ENCODE measurements around the gene COQ5.
A peak's percentile ranks its signal among the peaks of the same experiment; 100 is the strongest.

The COQ5 gene

GRCh38 chr12:120496413-120497340, 32.3 kb downstream of the COQ5 start:
- peak; percentile 36 for DNase-seq (ENCODE audit: extremely low spot score)
- POLR2A ChIA-PET, result interaction anchor here (0.6 to 2.4 kb wide), 13 partner anchors 8 to 296 kb away, joined by 3 to 39 read pairs (median 4); partner anchors contain the start of genes COQ5, COX6A1, POP5 and RPLP0

GRCh38 chr12:120495731-120496412, 33.1 kb downstream of the COQ5 start, which contains the start of gene DYNLL1:
TSS of gene DYNLL1 (plus strand) at chr12:120496113. CDS start at chr12:120496422, 309 bp downstream.
- peak; percentile 99 for DNase-seq (ENCODE audit: extremely low spot score)
- CTCF ChIA-PET, result interaction anchor here (1.0 kb wide), 1 partner anchor 38 kb away, joined by 3 read pairs; no protein-coding TSS in a partner anchor
- TF ChIP-seq SUZ12 (IDR thresholded peaks at IDR 0.05), result no peak
- TF ChIP-seq BHLHE40 (IDR thresholded peaks at IDR 0.05; ENCODE audit: borderline replicate concordance), result no peak
- no peak for TF ChIP-seq FOXM1 (IDR thresholded peaks at IDR 0.05; ENCODE audit: borderline replicate concordance)
- TF ChIP-seq ARNT (IDR thresholded peaks at IDR 0.05), result 0 out of 2 replicates have a peak, but pooled peaks have one; percentile 42
- TF ChIP-seq ZNF384 (IDR thresholded peaks at IDR 0.05), result no peak
- TF ChIP-seq ELF4 (IDR thresholded peaks at IDR 0.05), result peak; percentile 48; the same call in 1 of the 2 replicates
- POLR2A ChIA-PET, result interaction anchor here (0.6 to 2.4 kb wide), 9 partner anchors 8 to 85 kb away, joined by 3 to 39 read pairs (median 5); partner anchors contain the start of genes COQ5, POP5 and SRSF9

More at GRCh38 chr12:120496413-120497340, 32.3 kb downstream of the COQ5 start:
- CTCF ChIA-PET, result interaction anchor here (1.0 kb wide), 1 partner anchor 39 kb away, joined by 3 read pairs; no protein-coding TSS in a partner anchor
- TF ChIP-seq SUZ12 (IDR thresholded peaks at IDR 0.05), result no peak
- no peak for TF ChIP-seq SP1 (IDR thresholded peaks at IDR 0.05)
- no peak for TF ChIP-seq PKNOX1 (IDR thresholded peaks at IDR 0.05)
- no peak for TF ChIP-seq HDGF (IDR thresholded peaks at IDR 0.05; ENCODE audit: borderline replicate concordance)
- peak; percentile 90 for TF ChIP-seq ZNF384 (IDR thresholded peaks at IDR 0.05)
- no peak for TF ChIP-seq BHLHE40 (IDR thresholded peaks at IDR 0.05; ENCODE audit: borderline replicate concordance)
- TF ChIP-seq TARDBP (IDR thresholded peaks at IDR 0.05), result no peak
- TF ChIP-seq FOXK2 (IDR thresholded peaks at IDR 0.05), result no peak
- no peak for TF ChIP-seq FOXM1 (IDR thresholded peaks at IDR 0.05; ENCODE audit: borderline replicate concordance)

GRCh38 chr12:120495186-120495730, 33.7 kb downstream of the COQ5 start:
- no peak for DNase-seq (ENCODE audit: extremely low spot score)
- ChIA-PET CTCF (no interaction called here), POLR2A (interaction anchor here (0.6 to 2.4 kb wide), 6 partner anchors 8 to 52 kb away, joined by 3 to 39 read pairs (median 6); partner anchors contain the start of genes COQ5 and SRSF9)
- TF ChIP-seq ELF4 (IDR thresholded peaks at IDR 0.05) (no peak), SUZ12 (IDR thresholded peaks at IDR 0.05) (no peak), LEF1 (IDR thresholded peaks at IDR 0.05; ENCODE audit: borderline replicate concordance) (no peak), TARDBP (IDR thresholded peaks at IDR 0.05) (no peak), FOXM1 (IDR thresholded peaks at IDR 0.05; ENCODE audit: borderline replicate concordance) (no peak), NFRKB (IDR thresholded peaks at IDR 0.05) (no peak), PKNOX1 (IDR thresholded peaks at IDR 0.05) (no peak), BHLHE40 (IDR thresholded peaks at IDR 0.05; ENCODE audit: borderline replicate concordance) (no peak), SP1 (IDR thresholded peaks at IDR 0.05) (no peak), FOXA1 (IDR thresholded peaks at IDR 0.05) (no peak), L3MBTL2 (conservative IDR thresholded peaks at IDR 0.05) (no peak), CTBP1 (IDR thresholded peaks at IDR 0.05; ENCODE audit: borderline replicate concordance) (no peak), ARNT (IDR thresholded peaks at IDR 0.05) (no peak), ZNF384 (IDR thresholded peaks at IDR 0.05) (no peak), FOXK2 (IDR thresholded peaks at IDR 0.05) (no peak), HDGF (IDR thresholded peaks at IDR 0.05; ENCODE audit: borderline replicate concordance) (no peak)

GRCh38 chr12:120490833-120491512, 38.0 kb downstream of the COQ5 start:
- CTCF ChIA-PET, result interaction anchor here (1.2 to 2.1 kb wide), 2 partner anchors 15 to 21 kb away, joined by 4 to 6 read pairs; partner anchors contain the start of gene SRSF9
- TF ChIP-seq ARNT (IDR thresholded peaks at IDR 0.05) (no peak), FOXA1 (IDR thresholded peaks at IDR 0.05) (no peak), SUZ12 (IDR thresholded peaks at IDR 0.05) (no peak), L3MBTL2 (conservative IDR thresholded peaks at IDR 0.05) (no peak), ZNF384 (IDR thresholded peaks at IDR 0.05) (no peak), SP1 (IDR thresholded peaks at IDR 0.05) (no peak), HDGF (IDR thresholded peaks at IDR 0.05; ENCODE audit: borderline replicate concordance) (no peak), FOXK2 (IDR thresholded peaks at IDR 0.05) (no peak), TARDBP (IDR thresholded peaks at IDR 0.05) (no peak), ELF4 (IDR thresholded peaks at IDR 0.05) (no peak), FOXM1 (IDR thresholded peaks at IDR 0.05; ENCODE audit: borderline replicate concordance) (no peak), CTBP1 (IDR thresholded peaks at IDR 0.05; ENCODE audit: borderline replicate concordance) (no peak)
- POLR2A ChIA-PET, result interaction anchor here (0.6 to 1.2 kb wide), 4 partner anchors 9 to 290 kb away, joined by 3 to 4 read pairs (median 3); partner anchors contain the start of gene RPLP0
- DNase-seq (ENCODE audit: extremely low spot score), result no peak

- no peak for DNase-seq (ENCODE audit: extremely low spot score)
- POLR2A ChIA-PET, result interaction anchor here (0.6 to 1.2 kb wide), 2 partner anchors 10 to 33 kb away, joined by 3 read pairs; no protein-coding TSS in a partner anchor
- CTCF ChIA-PET, result interaction anchor here (1.2 to 2.1 kb wide), 2 partner anchors 15 to 20 kb away, joined by 4 to 6 read pairs; partner anchors contain the start of gene SRSF9
- TF ChIP-seq SP1 (IDR thresholded peaks at IDR 0.05), result no peak
- TF ChIP-seq LEF1 (IDR thresholded peaks at IDR 0.05; ENCODE audit: borderline replicate concordance), result no peak
- no peak for TF ChIP-seq ELF4 (IDR thresholded peaks at IDR 0.05)
- TF ChIP-seq FOXA1 (IDR thresholded peaks at IDR 0.05), result no peak
- no peak for TF ChIP-seq SUZ12 (IDR thresholded peaks at IDR 0.05)
Measured at GRCh38 chr12:120490325-120490724, 38.6 kb downstream of the COQ5 start.
